Endothelial cell of umbilical vein (primary cell): Measurements from ENCODE around the gene NEDD9. TPM values are rescaled to one million over a fixed set of nuclear protein-coding genes. Genes with fewer than 3 reads are reported as not detected.

Experiments used
- BruUV-seq: library from RNA; stranded (reverse); fragments of 400-500 nt; replicated peaks from 2 replicates; lab custom pipeline; 2021; lab: Mats Ljungman, UMichigan
- CTCF ChIA-PET: fragments of 300-600, 350-600 bp; sonication (Branson Sonifier 250); formaldehyde crosslinking; loops from one replicate; lab custom pipeline; 2021; ENCODE audit warnings: antibody characterized with exemption, inconsistent platforms; lab: Charles Lee
- POLR2A ChIA-PET: fragments of 300-600, 350-600 bp; sonication (Branson Sonifier 250); formaldehyde crosslinking; loops from one replicate; lab custom pipeline; 2021; ENCODE audit warnings: antibody characterized with exemption, inconsistent platforms; lab: Charles Lee
- DNase-seq: peaks from one replicate; pipeline ENCODE4 v3.0.0-alpha.2; 2011; ENCODE audit warnings: low read depth, low spot score
- FAIRE-seq: peaks from 2 replicates; lab custom pipeline; 2011; peaks lifted over from hg19 to GRCh38; lab: Jason Lieb, UNC
- H2AFZ ChIP-seq: 2 replicates; pipeline ENCODE4 v1.6.0; 2012; ENCODE audit warnings: low read depth, low read length, control low read depth, inconsistent platforms
- H3K27ac ChIP-seq: 2 replicates; pipeline ENCODE4 v1.5.1; 2011; ENCODE audit warnings: low read depth, mild to moderate bottlenecking, control low read depth, low read length, moderate library complexity; ENCODE audit not compliant: insufficient read depth
- H3K27me3 ChIP-seq, 2 experiments: 2 replicates each; pipeline versions ENCODE4 v1.6.0 to v1.6.1; 2011; ENCODE audit warnings: low read length in 2 of 2, mixed read lengths in 1 of 2; ENCODE audit not compliant: control insufficient read depth in 2 of 2, insufficient read depth in 2 of 2
- H3K36me3 ChIP-seq, 2 experiments: 2 replicates in 1 of 2; 3 replicates in 1 of 2; pipeline ENCODE4 v1.5.1; 2011; ENCODE audit warnings: low read length in 2 of 2, mild to moderate bottlenecking in 1 of 2, moderate library complexity in 1 of 2; ENCODE audit not compliant: control insufficient read depth in 2 of 2, insufficient read depth in 2 of 2; ENCODE audit errors: extremely low read depth in 1 of 2
- H3K4me1 ChIP-seq: 3 replicates; pipeline ENCODE4 v1.5.1; 2011; ENCODE audit warnings: mild to moderate bottlenecking, low read length; ENCODE audit not compliant: control insufficient read depth, insufficient read depth; ENCODE audit errors: extremely low read depth
- H3K4me2 ChIP-seq: 2 replicates; pipeline ENCODE4 v1.6.1; 2011; ENCODE audit warnings: low read length, control low read depth, mixed read lengths; ENCODE audit not compliant: insufficient read depth
- H3K4me3 ChIP-seq, 3 experiments: fragments of 200-600 bp in 1 of 3; sonication (generic), shearing (Covaris generic) in 1 of 3; replicated peaks in 1 of 3; 2 replicates each; pipeline ENCODE4 v1.5.1; 2011 to 2016; ENCODE audit warnings: control low read depth in 3 of 3, low read length in 3 of 3, mild to moderate bottlenecking in 2 of 3, inconsistent platforms in 1 of 3, low read depth in 1 of 3, moderate library complexity in 1 of 3; ENCODE audit not compliant: insufficient read depth in 1 of 3
- H3K79me2 ChIP-seq: 2 replicates; pipeline ENCODE4 v1.6.0; 2012; ENCODE audit warnings: low read length, inconsistent platforms; ENCODE audit not compliant: control insufficient read depth, insufficient read depth
- H3K9ac ChIP-seq: replicated peaks from 2 replicates; pipeline ENCODE3; 2011; ENCODE audit warnings: low read length, control low read depth; ENCODE audit not compliant: insufficient read depth; ENCODE audit errors: extremely low read depth
- H3K9me1 ChIP-seq: replicated peaks from 3 replicates; pipeline ENCODE4 v1.6.0; 2011; ENCODE audit warnings: mild to moderate bottlenecking, low read length; ENCODE audit not compliant: control insufficient read depth, insufficient read depth; ENCODE audit errors: extremely low read depth
- H3K9me3 ChIP-seq: replicated peaks from 2 replicates; pipeline ENCODE4 v1.5.1; 2012; ENCODE audit warnings: low read length, inconsistent platforms; ENCODE audit not compliant: control insufficient read depth, insufficient read depth
- H4K20me1 ChIP-seq: replicated peaks from 2 replicates; pipeline ENCODE3; 2011; ENCODE audit warnings: mild to moderate bottlenecking, low read length; ENCODE audit not compliant: control insufficient read depth, insufficient read depth; ENCODE audit errors: extremely low read depth
- CTCF ChIP-seq, 2 donors: IDR thresholded peaks; 1 replicate in 1 of 2; 2 replicates in 1 of 2; pipeline ENCODE4 v1.5.1; 2011; ENCODE audit warnings: low read length in 2 of 2, mild to moderate bottlenecking in 2 of 2, moderate library complexity in 2 of 2, control low read depth in 1 of 2, inconsistent platforms in 1 of 2, low read depth in 1 of 2; ENCODE audit not compliant: insufficient read depth in 1 of 2; ENCODE audit errors: extremely low read depth in 1 of 2
- EZH2 ChIP-seq: IDR thresholded peaks from 2 replicates; pipeline ENCODE4 v1.6.1; 2012; ENCODE audit warnings: borderline replicate concordance, low read depth, mild to moderate bottlenecking, moderate library complexity, low read length, inconsistent platforms; ENCODE audit not compliant: severe bottlenecking
- FOS ChIP-seq: IDR thresholded peaks from 2 replicates; pipeline ENCODE4 v1.6.1; 2011; ENCODE audit warnings: mild to moderate bottlenecking, low read length, moderate library complexity, borderline replicate concordance; ENCODE audit not compliant: insufficient read depth
- GATA2 ChIP-seq: IDR thresholded peaks from 2 replicates; pipeline ENCODE4 v1.7.0; 2011; ENCODE audit warnings: low read depth, mild to moderate bottlenecking, moderate library complexity, mixed read lengths, low read length; ENCODE audit not compliant: insufficient read length, insufficient read depth
- JUN ChIP-seq: IDR thresholded peaks from 2 replicates; pipeline ENCODE4 v1.6.1; 2011; ENCODE audit warnings: borderline replicate concordance, low read depth; ENCODE audit not compliant: insufficient read length, insufficient read depth
- MYC ChIP-seq: IDR thresholded peaks from one replicate; pipeline ENCODE4 v1.6.1; 2011; ENCODE audit warnings: mild to moderate bottlenecking, low read depth, low read length
- POLR2A ChIP-seq: IDR thresholded peaks from 2 replicates; pipeline ENCODE4 v1.6.1; 2012; ENCODE audit warnings: low read depth, mild to moderate bottlenecking, control low read depth, low read length
- POLR2AphosphoS5 ChIP-seq: IDR thresholded peaks from 2 replicates; pipeline ENCODE4 v1.6.1; 2012; ENCODE audit warnings: low read depth, mild to moderate bottlenecking, control low read depth, low read length, moderate library complexity; ENCODE audit not compliant: insufficient read depth
- dilution Hi-C: fragments of 300-500 bp; cut with MboI; formaldehyde crosslinking; loops from one replicate; pipeline ENCODE4 v1.15.0; 2019; ENCODE audit warnings: low sequenced_read_pairs; ENCODE audit not compliant: extremely low pct_ligation_motif_present
- intact Hi-C: fragments of 100-400 bp; cut with micrococcal nuclease; formaldehyde crosslinking; loops from one replicate; pipeline ENCODE4 v1.10.0; 2022
- polyA plus RNA-seq, 4 experiments: library from polyadenylated mRNA; depleted of rRNA in 3 of 4; stranded (reverse) in 3 of 4; unstranded in 1 of 4; fragments of >200 nt; gene quantifications; 2 replicates each; pipeline versions ENCODE4 v1.2.1 to v1.2.3, GENCODE V29; 2011 to 2012; ENCODE audit warnings: missing spikeins in 1 of 4
- total RNA-seq: library from RNA; stranded (reverse); gene quantifications from 2 replicates; pipeline ENCODE4 v1.2.3, GENCODE V29; 2021
- TF ChIP-seq, protein P1 (sequence below): IDR thresholded peaks from 2 replicates; pipeline ENCODE4 v1.6.1; 2011; ENCODE audit not compliant: insufficient read depth, insufficient read length

NEDD9 gene
- total and polyA plus RNA-seq, 2 donors (not counting 3 experiments of a cell fraction or from before 2014, with no cell fraction given), result 55.2 to 61.0 TPM

DNA sequence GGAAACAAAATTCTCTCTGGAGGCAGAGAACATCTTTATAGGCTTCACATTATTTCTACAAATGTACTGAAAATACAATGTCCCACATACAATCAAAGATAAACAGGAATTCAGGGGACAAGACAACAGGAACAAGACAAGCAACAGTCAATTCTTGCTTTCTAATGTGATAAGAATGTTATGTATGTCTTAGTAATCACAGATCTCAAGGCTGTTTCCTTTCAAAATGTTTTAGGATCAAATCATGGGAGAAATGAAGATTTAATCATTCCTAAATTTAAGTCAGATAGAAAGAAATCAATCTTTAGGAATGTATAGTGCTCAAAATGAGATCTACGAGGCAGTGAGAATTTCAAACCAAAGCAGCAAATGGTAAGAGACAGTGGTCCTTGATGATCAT is 32.1 kb downstream of the NEDD9 start:
- Histone ChIP-seq H4K20me1 (no peaks in the 10 kb centered on the region), H3K4me3 (no peak overlapping the region), H3K27me3 (no peaks in the 10 kb centered on the region), H3K4me1 (peaks cover 58% of the 10 kb centered on the region), H3K79me2 (peaks cover 40% of the 10 kb centered on the region), H3K4me2 (no peak overlapping the region), H3K27ac (peak overlapping the region; percentile 42), H3K9me3 (no peaks in the 10 kb centered on the region), H3K9me1 (no peaks in the 10 kb centered on the region), H3K36me3 (peaks cover 11 to 21% of the 10 kb centered on the region in 2 experiments), H2AFZ (no peak overlapping the region), H3K9ac (peak overlapping the region; percentile 8)
- ChIA-PET POLR2A (no interaction called here), CTCF (no interaction called here)
- intact Hi-C loops (no loop called here), dilution Hi-C loops (no loop called here)
- FAIRE-seq, result peak; percentile 4
- BruUV-seq, result no TSS peak
- TF ChIP-seq JUN, result no peak
- TF ChIP-seq EZH2, result no peak
- no peak for TF ChIP-seq POLR2A
- no peak for TF ChIP-seq GATA2
- TF ChIP-seq MYC, result no peak
- TF ChIP-seq FOS, result no peak
- no peak for TF ChIP-seq CTCF (IDR thresholded peaks at IDR 0.05; ENCODE audit: extremely low read depth in 1 of 2, insufficient read depth in 1 of 2, low read depth in 1 of 2, low read length in 2 of 2)
- TF ChIP-seq, protein P1, sequence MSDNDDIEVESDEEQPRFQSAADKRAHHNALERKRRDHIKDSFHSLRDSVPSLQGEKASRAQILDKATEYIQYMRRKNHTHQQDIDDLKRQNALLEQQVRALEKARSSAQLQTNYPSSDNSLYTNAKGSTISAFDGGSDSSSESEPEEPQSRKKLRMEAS, result no peak
- no peak for TF ChIP-seq POLR2AphosphoS5
- no peak for DNase-seq
